ENCODE results near the gene DDHD1.

Gene DDHD1

DNA sequence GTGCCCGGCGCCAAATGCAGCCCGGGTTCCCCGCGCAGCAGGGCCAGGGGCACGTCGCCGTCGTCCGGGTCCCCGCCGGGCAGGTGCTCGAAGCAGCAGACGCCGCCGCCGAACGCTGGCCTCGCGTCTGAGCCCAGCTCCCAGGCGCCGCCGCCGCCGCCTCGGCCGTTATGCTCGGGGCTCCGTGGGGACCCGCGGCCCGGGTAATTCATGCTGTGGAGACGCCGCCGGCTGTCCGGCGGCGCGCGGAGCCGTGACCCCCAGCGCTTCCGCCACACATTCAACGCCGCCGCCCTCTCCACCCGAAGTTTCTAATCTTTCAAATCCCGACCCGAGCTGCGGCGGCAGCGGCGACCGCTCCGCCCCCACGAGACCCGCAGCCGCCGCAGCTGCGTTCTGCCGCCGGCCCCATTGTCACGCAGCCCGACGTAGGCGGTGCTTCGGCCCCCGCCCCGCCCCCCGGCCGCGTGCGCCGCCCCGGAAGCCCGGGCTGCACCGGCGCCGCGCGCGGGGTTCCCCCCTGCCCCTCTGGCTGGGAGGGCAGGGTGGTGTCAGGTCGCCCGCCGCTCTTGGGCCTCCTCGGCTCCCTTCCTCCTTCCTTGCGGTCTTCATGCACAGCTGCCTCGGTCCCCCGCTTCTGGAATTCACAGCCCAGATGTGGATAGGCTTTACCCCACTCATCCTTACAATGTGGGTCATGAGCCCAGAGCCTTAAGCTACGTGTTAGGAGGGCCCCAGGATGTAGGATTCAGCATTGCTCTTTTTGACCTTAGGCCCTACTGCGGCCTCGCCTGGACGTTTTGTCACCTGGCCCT, at the start of gene DDHD1 (continued):
- no peak for TF ChIP-seq ZNF510 (tag by site-specific recombination; IDR thresholded peaks at IDR 0.05; ENCODE audit: insufficient replicate concordance)
- no peak; the same call in 1 of the 2 replicates for TF ChIP-seq SP7 (tag by site-specific recombination; IDR thresholded peaks at IDR 0.05)
- no peak for TF ChIP-seq ZNF174 (tag by site-specific recombination; IDR thresholded peaks at IDR 0.05)
- TF ChIP-seq ZBTB17 (tag by site-specific recombination; IDR thresholded peaks at IDR 0.05), result no peak
- no peak for TF ChIP-seq ZNF184 (tag by site-specific recombination; IDR thresholded peaks at IDR 0.05)
- TF ChIP-seq YY1 (tag by site-specific recombination; IDR thresholded peaks at IDR 0.05), result no peak
- TF ChIP-seq, protein P1, sequence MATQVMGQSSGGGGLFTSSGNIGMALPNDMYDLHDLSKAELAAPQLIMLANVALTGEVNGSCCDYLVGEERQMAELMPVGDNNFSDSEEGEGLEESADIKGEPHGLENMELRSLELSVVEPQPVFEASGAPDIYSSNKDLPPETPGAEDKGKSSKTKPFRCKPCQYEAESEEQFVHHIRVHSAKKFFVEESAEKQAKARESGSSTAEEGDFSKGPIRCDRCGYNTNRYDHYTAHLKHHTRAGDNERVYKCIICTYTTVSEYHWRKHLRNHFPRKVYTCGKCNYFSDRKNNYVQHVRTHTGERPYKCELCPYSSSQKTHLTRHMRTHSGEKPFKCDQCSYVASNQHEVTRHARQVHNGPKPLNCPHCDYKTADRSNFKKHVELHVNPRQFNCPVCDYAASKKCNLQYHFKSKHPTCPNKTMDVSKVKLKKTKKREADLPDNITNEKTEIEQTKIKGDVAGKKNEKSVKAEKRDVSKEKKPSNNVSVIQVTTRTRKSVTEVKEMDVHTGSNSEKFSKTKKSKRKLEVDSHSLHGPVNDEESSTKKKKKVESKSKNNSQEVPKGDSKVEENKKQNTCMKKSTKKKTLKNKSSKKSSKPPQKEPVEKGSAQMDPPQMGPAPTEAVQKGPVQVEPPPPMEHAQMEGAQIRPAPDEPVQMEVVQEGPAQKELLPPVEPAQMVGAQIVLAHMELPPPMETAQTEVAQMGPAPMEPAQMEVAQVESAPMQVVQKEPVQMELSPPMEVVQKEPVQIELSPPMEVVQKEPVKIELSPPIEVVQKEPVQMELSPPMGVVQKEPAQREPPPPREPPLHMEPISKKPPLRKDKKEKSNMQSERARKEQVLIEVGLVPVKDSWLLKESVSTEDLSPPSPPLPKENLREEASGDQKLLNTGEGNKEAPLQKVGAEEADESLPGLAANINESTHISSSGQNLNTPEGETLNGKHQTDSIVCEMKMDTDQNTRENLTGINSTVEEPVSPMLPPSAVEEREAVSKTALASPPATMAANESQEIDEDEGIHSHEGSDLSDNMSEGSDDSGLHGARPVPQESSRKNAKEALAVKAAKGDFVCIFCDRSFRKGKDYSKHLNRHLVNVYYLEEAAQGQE (tag by site-specific recombination; IDR thresholded peaks at IDR 0.05), result no peak
- 0 out of 2 replicates have a peak, but pooled peaks have one; percentile 1 for TF ChIP-seq ZIC2 (tag by site-specific recombination; IDR thresholded peaks at IDR 0.05)
- peak; percentile 74 for TF ChIP-seq ZNF585B (tag by site-specific recombination; IDR thresholded peaks at IDR 0.05)
- TF ChIP-seq HOXA7 (CRISPR knock-in tag; IDR thresholded peaks at IDR 0.05; ENCODE audit: borderline replicate concordance), result no peak
- no peak for TF ChIP-seq ZNF433 (tag by site-specific recombination; IDR thresholded peaks at IDR 0.05; ENCODE audit: low read depth)
- no peak for TF ChIP-seq ZNF843 (tag by site-specific recombination; IDR thresholded peaks at IDR 0.05)
- no peak for TF ChIP-seq ZNF837 (tag by site-specific recombination; IDR thresholded peaks at IDR 0.05)
- TF ChIP-seq PBX3 (CRISPR knock-in tag; IDR thresholded peaks at IDR 0.05), result 0 out of 2 replicates have a peak, but pooled peaks have one; percentile 34
- no peak for TF ChIP-seq GLIS1 (tag by site-specific recombination; IDR thresholded peaks at IDR 0.05)
- TF ChIP-seq ZNF449 (tag by site-specific recombination; IDR thresholded peaks at IDR 0.05), result no peak
- no peak for TF ChIP-seq ZNF121 (tag by site-specific recombination; IDR thresholded peaks at IDR 0.05)
- TF ChIP-seq ZNF16 (tag by site-specific recombination; IDR thresholded peaks at IDR 0.05; ENCODE audit: low read depth), result no peak
- no peak for TF ChIP-seq ZNF571 (tag by site-specific recombination; IDR thresholded peaks at IDR 0.05)
- TF ChIP-seq ZBTB1 (tag by site-specific recombination; IDR thresholded peaks at IDR 0.05), result no peak
- no peak for TF ChIP-seq ZBTB7A (tag by site-specific recombination; IDR thresholded peaks at IDR 0.05; ENCODE audit: low read depth)
- TF ChIP-seq ZNF747 (tag by site-specific recombination; IDR thresholded peaks at IDR 0.05), result no peak
- no peak for TF ChIP-seq ZNF23 (tag by site-specific recombination; IDR thresholded peaks at IDR 0.05; ENCODE audit: borderline replicate concordance)
- TF ChIP-seq ZSCAN30 (tag by site-specific recombination; IDR thresholded peaks at IDR 0.05), result 0 out of 2 replicates have a peak, but pooled peaks have one; percentile 33
- no peak for TF ChIP-seq EGR2 (tag by site-specific recombination; IDR thresholded peaks at IDR 0.05; ENCODE audit: low read depth)
- no peak for TF ChIP-seq IKZF3 (tag by site-specific recombination; IDR thresholded peaks at IDR 0.05)
- TF ChIP-seq, protein P2, sequence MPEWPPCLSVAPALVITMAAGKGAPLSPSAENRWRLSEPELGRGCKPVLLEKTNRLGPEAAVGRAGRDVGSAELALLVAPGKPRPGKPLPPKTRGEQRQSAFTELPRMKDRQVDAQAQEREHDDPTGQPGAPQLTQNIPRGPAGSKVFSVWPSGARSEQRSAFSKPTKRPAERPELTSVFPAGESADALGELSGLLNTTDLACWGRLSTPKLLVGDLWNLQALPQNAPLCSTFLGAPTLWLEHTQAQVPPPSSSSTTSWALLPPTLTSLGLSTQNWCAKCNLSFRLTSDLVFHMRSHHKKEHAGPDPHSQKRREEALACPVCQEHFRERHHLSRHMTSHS (tag by site-specific recombination; IDR thresholded peaks at IDR 0.05), result no peak
- TF ChIP-seq ZNF324 (tag by site-specific recombination; IDR thresholded peaks at IDR 0.05), result no peak
- peak; percentile 41; the same call in 1 of the 2 replicates for TF ChIP-seq PATZ1 (tag by site-specific recombination; IDR thresholded peaks at IDR 0.05)
